Stimulated activated CD4-positive, alpha-beta T cell treated with anti-CD3 and anti-CD28 coated beads, Interleukin-2, amount 100 ng/mL, for 4 hours (primary cell): Measurements from ENCODE around the gene KCNMA1.

Experiments
- DNase-seq: peaks from one replicate; pipeline ENCODE4 v3.0.0-alpha.2; 2020; ENCODE audit warnings: low read depth

The KCNMA1 gene

DNA sequence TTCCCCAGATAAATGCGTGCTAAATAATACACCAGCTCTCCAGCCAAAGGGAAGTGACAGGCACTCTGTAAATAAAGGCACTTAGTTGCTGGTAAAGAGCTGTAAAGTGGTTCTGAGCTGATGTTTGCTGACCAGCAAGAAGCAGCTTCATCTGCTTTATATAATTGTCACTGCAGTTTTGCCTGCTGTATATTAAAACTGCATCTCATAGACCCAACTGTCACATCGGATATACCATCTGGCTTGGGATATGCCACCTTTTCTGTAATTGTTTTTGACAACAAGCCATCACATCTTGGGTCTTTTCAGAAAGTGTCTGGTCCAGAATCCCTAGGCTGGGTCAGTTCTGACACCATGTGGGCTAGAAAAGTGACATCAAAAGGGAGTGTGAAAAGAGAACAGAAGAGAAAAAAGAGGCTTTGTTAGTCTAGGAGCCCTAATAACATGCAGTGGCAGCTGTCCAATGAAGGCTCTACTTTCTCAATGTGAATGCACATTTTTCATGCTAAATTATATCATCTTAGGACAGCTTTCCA is 697.6 kb downstream of the KCNMA1 start:
- DNase-seq, result no peak

GRCh38 chr10:76937181-76937600 is 700.4 kb downstream of the KCNMA1 start:
- no peak for DNase-seq

- DNase-seq, result no peak
These were observed 701.5 kb downstream of the KCNMA1 start for GRCh38 chr10:76935941-76936613.

DNA sequence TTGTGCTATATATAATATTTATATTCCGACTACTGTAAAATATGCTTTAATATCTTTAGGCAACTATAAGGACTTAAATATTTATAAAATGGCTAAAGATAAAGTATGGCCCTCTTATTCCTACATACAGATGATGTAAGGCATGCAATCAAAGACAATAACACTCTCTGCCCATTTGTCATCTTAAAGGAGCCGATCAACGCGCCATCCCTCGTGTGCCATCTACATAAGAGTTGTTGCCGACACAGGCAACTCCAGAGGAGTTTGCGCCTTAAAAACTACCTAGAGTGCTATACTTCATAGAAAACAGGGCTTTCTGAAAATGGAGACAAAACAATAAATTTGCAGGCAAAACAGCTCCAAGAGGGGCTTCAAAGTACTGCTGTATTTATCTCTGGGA is 709.0 kb downstream of the KCNMA1 start:
- DNase-seq, result no peak

DNA sequence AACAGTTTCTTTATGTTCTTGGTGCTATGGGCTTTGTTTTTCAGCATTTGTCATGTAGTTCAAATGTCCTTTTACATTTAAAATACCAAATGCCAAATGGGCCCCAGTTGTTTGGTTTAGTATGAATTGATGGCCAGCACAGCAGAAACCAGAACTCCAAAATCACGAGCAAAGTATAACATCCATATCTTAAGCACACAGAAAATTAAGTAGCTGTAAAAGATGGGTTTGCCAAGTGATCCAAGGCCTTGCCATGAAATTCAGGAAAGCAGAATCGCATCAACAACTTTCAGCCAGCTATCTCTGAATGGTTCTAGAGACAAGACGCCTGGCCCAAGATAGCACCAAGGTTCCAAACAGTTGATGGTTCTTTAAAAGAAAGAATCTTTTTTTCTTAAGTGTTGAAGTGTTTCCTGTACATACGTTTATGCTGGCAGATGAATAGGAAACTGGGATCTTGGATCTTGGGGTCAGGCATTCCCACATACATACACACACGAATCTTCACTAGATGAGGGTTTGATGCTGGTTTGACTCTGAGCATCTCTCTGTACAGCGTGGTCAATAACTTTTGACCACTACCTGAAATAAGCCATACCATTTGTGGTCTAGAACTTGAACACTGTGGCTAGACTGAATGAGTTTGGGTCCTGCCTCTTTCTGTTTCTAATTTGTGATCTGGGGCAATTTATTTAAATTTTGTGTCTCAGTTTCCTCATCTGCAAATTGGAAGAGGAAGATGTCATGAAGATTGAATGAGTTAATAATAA is 711.8 kb downstream of the KCNMA1 start:
- no peak for DNase-seq

- DNase-seq, result no peak
These were observed 714.9 kb downstream of the KCNMA1 start for GRCh38 chr10:76922666-76923065.

- no peak for DNase-seq
These were observed 716.1 kb downstream of the KCNMA1 start for GRCh38 chr10:76921383-76922010.

DNA sequence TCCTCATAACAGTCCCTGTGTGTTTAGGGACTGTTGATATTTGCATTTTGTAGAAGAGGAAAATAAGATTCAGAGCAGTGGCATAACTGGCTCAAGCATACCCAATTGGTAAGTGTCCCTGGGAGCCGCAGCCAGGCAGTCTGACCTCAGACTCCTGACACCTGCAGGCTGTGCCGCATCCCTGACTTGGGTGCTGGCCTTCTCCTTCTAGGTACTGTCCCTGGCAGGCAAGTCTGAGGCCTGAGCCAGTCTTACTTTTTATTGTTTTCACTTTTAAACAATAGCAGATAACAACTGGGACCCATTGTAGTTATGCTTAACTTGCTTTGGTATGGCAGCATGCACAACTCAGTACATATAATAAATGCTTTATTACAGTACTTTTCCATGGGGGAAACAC is 717.0 kb downstream of the KCNMA1 start:
- no peak for DNase-seq

DNA sequence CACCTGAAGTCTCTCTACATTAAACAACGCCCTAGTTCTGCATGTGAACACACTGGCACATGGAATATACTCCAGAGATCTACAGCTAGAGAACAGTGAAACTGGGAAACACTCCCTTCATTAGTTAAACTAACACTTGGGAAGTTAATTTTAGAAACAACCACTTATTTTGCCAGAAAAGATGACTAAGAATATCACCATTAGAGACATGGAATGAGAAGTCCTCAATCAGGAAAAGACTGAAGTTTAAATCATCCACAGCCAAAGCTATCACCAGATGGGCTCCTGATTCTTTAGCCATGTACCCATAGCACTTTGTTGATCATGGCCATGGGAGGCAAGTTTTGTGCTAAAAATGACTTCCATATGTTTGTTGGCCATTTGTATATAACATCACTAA is 719.5 kb downstream of the KCNMA1 start:
- DNase-seq, result no peak

DNA sequence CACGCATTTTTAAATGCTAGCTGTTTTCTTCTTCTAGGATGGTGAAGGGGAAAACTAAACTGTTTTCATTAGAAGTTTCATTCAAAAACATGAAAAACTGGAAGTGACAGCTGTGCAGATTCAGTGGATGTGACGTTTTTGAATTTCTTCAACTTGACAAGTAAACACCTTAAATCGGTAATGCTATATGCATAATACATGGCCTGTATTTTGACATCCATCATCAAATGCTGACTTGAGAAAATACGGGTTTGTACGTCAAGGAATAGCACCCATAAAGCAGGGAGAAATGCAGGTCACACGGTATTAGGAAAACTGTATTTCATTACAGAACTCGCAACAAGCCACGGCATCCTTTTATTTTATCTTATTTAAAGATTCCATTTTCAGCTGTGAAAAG is 720.5 kb downstream of the KCNMA1 start:
- DNase-seq, result no peak

- DNase-seq, result no peak
These were observed 721.1 kb downstream of the KCNMA1 start for GRCh38 chr10:76916536-76916935.

DNA sequence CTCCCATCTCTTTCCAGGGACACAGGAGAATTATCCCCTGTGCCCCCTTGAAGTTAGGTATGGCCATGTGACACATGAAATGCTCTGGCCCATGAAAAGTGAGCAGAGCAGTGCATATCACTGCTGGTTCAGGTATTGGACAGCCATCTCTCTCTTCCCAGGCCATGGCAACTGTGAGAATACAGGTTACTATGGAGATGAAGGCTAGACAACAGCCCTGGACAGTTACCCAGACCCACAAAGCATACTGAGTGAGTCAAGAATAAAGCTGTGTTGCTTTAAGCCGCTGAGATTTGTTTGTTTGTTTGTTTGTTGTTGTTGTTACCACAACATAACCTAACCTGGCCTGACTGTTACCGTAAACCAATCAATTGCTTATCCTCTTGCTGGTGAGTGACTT is 722.3 kb downstream of the KCNMA1 start:
- DNase-seq, result no peak

GRCh38 chr10:76911184-76911583 is 726.4 kb downstream of the KCNMA1 start:
- DNase-seq, result no peak

DNA sequence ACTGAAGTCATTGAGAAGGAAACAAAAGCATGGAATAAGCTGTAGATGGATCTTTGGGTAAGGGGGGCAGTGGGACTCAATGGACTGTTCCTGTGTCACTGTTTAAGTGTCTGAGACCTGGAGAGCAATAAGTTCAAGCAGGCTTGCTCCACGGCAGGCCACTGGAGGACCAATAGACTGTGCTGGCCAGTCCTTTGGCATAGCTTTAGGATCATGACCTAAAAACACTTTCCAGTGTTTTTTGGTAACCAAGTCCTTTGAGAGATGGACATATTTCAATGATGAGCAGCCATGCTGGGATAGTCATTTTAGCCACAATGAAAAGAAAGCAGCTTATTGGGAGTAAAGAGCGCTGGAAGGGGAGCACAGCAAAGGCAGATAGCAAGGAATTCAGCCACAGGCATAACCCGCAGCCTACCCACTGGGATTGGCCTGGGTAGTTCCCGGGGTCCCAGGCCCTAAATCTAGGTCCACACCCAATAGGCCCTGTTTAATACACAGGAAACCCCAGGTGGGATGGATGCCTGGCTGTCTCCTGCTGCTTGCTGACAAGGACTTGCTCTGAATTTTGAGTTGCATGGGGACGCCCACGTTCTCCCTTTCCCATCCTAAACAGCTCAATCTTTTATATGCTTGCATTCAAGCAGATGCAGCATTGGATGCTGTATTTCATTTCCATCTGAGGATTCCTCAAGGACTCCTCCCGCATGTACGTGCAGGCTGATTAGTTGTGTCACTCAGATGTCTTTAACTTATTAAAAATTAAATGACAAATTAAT is 727.2 kb downstream of the KCNMA1 start:
- DNase-seq, result no peak

- DNase-seq, result no peak
These were observed 731.4 kb downstream of the KCNMA1 start for GRCh38 chr10:76906256-76906655.

GRCh38 chr10:76905251-76905650 is 732.4 kb downstream of the KCNMA1 start:
- DNase-seq, result no peak

- DNase-seq, result no peak
These were observed 734.1 kb downstream of the KCNMA1 start for GRCh38 chr10:76903387-76903945.

- DNase-seq, result no peak
These were observed 734.7 kb downstream of the KCNMA1 start for GRCh38 chr10:76902949-76903348.

DNA sequence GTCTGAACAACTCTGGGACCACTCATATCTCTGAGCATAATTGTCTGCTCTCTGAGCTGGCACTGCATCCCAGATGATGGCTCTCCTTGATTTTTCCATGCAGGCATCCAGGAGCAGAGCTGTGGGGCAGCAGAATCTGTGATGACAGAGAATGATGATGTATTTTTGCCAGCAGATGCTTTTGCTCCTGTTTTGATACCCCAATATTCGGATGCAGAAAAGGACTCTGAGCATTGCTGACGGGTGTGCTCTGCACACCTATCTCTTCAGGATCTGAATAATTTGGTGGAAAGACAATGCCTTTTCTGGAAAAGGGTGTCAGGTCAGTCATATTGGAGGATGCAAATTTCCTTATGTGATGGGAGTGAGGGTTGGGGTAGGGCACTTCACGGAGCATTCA is 735.9 kb downstream of the KCNMA1 start:
- DNase-seq, result no peak

DNA sequence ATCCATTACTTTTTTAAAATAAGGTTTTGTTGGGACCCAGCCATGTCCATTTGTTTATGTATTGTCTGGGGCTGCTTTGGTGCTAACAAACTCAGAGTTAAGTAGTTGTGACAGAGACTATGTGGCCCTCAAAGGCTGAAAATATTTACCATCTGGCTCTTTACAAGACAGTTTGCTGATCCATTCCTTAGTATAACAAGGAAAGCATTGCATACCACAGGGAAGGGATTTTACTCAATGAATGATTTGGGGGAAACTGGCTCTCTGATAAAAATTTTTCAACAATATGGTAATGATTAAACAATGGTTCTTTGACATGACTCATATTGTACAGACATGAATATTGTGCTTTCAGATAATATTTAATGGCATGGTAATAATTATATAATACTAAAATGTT is 738.1 kb downstream of the KCNMA1 start:
- no peak for DNase-seq

DNA sequence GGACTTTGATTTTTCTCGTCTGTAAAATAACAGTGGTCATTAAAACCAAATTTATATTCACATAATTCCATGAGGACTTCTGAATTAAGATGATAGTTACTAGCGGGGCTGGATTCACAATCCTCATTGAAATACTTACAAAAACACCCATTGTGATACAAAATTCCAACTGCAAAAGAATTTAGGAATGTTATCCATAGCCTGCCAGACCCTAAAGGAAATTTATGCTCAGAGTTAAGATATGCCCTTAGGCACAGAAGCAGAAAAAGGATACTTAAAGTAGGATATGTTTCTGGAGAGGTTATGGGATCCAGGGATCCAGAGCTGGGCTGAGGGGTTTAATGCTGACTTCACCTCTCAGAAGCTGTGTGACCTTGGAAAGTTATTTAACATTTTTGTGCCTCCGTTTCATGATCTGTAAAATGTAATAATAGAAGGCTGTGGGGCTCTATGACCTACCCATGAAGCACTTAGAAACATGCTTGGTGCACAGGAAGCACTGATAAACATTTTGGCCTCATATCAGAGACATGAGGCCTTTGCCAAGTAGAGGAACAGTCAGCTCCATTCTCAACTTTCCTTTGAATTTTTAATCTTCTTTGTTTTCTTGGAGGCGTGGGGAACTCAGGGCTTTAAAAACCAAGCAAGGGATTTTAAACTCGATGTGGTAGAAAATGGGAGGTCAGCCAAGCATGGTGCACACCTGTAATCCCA is 744.7 kb downstream of the KCNMA1 start:
- DNase-seq, result no peak
